NCI-H2081 (cell line): ENCODE data around the gene RUSF1.
"Not testable (repeated sequence)": the region's sequence is repeated elsewhere in the genome, so short reads cannot be mapped to it uniquely, and the experiment has no call there.

Experiments
- DNase-seq, 2 experiments: peaks; one replicate each; lab custom pipeline; 2025; lab: John Stamatoyannopoulos, UW

RUSF1 gene

GRCh38 chr16:31507929-31508705, at the start of gene RUSF1:
Gene RUSF1, minus strand, starts transcription at chr16:31508391. Its CDS starts 18 bp downstream, at chr16:31508373.
- peak; percentile 66 to 84 for DNase-seq

DNA sequence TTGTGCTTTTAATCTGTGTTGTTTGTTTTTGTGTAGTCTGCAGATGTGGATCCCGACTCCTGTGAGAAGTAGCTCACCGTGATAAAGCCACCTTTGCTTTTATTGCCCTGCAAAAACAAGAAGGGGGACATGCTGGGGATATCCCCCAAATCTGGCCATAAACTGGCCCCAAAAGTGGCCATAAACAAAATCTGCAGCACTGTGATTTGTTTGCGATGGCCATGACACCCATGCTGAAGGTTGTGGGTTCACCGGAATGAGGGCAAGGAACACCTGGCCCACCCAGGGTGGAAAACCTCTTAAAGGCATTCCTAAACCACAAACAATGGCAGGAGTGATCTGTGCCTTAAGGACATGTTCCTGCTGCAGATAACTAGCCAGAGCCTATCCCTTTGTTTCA, 34.6 kb upstream of the RUSF1 start:
- no peak for DNase-seq

DNA sequence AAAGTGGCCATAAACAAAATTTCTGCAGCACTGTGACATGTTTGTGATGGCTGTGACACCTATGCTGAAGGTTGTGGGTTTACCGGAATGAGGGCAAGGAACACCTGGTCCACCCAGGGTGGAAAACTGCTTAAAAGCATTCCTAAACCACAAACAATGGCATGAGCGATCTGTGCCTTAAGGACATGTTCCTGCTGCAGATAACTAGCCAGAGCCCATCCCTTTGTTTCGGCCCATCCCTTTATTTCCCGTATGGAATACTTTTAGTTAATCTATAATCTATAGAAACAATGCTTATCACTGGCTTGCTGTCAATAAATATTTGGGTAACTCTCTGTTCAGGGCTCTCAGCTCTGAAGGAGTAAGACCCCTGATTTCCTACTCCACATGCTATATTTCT, 31.6 kb upstream of the RUSF1 start:
- not testable (repeated sequence) for DNase-seq

DNA sequence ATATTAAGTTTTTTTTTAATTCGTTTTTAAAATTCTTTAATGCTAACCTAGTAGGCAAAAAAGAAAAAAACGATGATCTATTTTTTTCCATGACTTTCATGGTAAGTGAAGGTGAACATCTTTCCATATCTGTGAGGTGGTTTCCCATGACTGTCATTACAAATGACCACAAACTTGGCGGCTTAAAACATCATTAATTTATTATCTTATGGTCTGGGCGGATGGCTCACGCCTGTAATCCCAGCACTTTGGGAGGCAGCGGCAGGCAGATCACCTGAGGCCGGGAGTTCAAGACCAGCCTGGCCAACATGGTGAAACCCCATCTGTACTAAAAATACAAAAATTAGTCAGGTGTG, 30.0 kb upstream of the RUSF1 start:
- not testable (repeated sequence) for DNase-seq

DNA sequence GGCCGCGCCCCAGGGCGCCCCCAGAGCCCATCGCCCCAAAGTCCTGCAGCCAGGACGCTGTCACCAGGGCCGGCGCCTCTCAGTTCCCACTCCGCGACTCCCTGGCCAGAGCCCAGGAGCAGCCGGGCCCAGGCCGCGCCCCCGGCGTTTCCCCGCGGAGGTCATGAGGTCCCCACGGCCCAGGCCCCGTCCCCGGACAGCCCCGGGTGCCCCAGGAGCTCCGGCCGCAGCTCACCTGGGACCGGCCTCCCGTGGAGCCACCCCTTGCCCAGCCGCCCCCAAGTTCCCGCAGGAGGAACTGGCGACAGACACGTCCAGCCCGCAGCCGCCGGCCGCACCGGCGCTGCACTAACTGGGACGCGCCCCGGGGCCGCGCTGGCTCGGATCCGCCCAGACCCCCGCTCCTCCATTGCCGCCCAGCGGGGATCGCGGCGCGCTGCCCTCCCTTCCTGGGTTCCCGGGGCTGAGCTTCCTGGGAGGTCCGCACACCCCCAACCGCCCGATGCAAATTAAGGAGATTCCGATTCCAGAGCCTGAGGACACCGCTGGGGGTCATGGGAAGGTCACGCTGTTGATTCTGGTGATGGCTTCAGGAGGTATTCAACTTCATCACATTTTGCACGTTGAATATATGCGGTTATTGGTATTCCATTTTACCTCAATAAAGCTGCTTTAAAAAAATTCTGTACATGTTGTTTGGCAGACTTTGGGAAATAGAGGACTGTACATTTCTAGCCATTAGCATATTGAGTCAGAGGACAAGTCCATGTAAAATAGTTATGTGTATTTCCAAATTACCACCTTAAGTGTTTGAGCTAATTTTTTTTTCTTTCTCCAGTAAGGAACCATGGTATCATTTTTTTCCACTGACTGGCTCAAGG, 29.4 kb upstream of the RUSF1 start:
- no peak for DNase-seq

- no peak for DNase-seq
These were observed 28.7 kb upstream of the RUSF1 start for GRCh38 chr16:31536804-31537361.

DNA sequence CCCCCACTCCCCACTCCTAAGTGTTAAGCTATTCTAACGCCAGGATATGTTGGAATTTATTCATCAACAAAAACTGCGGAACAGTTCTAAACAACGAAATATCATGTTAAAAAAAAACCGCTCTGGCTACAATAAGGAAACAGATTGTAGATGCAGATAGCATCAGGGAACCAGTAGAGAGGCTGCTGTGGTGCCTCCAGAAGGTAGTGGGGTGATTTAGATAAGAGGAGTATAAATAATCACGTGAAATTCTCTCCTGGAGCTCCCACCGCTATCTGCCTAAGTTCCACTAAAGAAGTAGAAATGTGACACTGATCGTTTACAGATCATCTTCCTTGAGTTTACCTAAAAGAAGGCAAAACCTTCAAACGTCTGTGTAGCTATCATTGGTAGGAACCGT, 27.5 kb upstream of the RUSF1 start:
- DNase-seq: no peak

GRCh38 chr16:31532896-31533295, 24.7 kb upstream of the RUSF1 start:
- DNase-seq: no peak

DNA sequence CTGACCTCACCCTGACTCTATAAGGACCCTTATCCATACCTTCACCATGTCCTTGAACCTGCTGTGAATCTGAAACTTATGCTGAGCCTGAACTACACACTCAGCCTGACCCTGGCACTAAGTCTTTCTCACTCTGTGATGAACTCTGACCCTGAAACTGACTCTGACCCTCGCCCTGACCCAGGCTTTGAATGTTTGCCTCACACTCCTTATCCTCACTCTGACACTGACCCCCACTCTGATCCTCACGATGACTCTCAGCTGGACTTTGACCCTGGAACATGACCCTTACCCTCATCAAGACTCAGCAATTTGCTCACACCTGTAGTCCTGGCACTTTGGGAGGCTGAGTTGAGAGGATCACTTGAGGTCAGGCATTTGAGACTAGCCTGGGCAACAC, 23.9 kb upstream of the RUSF1 start:
- no peak for DNase-seq

DNA sequence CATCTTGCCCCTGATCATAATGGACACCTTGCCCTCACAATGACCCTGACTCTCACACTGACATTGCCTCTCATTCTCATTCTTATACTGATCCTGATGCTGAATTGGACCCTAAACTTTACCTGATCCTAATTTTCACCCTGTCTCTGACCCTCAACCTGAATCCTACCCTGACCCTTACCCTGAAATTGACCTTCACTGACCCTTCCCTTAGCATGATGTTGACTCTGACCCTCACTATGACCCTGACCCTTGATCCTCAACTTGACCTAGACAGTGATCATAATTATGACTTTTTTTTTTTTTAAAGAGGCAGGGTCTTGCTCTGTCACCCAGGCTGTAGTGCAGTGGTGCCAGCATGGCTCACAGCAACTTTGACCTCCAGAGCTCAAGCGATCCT, 22.9 kb upstream of the RUSF1 start:
- DNase-seq: no peak

- DNase-seq: no peak
These were observed 22.2 kb upstream of the RUSF1 start for GRCh38 chr16:31530405-31530804.

- no peak for DNase-seq
These were observed 21.7 kb upstream of the RUSF1 start for GRCh38 chr16:31529937-31530312.

GRCh38 chr16:31529108-31529936, 21.1 kb upstream of the RUSF1 start:
- DNase-seq: no peak

DNA sequence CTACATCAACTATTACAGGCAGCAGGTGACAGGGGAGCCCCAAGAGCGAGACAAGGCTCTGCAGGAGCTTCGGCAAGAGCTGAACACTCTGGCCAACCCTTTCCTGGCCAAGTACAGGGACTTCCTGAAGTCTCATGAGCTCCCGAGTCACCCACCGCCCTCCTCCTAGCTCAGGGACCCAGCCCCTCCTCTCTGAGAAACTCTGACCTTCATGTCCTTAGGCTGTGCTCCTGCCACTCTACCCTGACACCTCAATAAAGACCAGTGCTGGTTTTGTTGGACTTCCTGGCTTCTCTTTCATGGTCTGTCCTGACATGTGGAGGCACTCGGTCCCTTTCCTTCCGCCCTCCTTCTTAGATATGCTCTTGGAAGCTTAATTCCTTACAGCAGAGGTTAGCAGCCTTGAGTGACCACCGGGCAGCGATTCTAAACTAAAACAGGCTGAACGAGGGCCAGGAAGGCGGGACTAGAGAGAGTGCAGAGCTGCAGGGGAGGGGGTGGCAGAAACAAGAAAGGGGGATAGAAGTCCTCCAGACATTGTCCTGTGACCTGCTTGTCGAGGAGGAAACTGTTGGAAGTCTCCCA, 20.4 kb upstream of the RUSF1 start:
- no peak for DNase-seq

- no peak for DNase-seq
These were observed 19.6 kb upstream of the RUSF1 start, which contains the start of gene AHSP for GRCh38 chr16:31527734-31528274. Gene AHSP, plus strand, starts transcription at chr16:31527900. Its CDS starts 240 bp downstream, at chr16:31528140.

DNA sequence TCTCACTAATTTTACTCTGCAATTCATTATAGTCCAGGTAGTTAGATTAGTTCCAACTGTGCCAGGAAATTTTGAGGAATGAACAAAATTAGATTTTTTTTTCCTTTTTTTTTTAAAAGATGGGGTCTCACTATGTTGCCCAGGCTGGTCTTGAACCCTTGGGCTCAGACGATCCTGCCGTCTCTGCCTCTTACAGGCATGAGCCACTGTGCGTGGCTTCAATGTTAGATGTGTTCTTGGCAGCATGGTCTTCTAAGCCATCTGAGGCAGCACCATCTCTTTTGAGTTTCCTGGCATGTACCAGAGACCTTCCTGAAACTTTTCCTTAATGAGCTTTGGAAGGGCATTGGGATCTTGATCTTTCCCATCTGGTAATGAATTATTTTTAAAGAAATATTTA, 16.9 kb upstream of the RUSF1 start:
- no peak for DNase-seq

GRCh38 chr16:31523768-31524167, 15.6 kb upstream of the RUSF1 start:
- not testable (repeated sequence) for DNase-seq

DNA sequence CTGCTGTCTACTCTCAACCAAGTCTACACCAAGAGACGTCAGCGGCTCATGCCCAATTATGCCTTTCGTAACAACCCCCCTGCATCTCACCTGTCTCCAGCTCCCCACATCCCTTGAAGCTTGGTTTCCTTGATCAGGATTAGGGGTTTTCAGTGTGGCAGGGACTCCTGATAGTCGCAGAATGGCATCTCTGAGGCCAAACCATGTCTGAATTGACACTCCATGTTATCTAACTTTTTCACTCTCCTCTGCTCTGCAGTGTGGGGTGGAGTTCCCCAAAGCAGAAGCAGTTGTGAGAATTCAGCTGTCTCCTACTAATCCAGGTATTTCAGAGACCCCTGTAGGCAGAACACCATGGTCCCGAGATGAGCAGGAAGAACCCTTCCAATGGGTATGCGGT, 13.9 kb upstream of the RUSF1 start:
- DNase-seq: no peak

- DNase-seq: no peak
These were observed 13.2 kb upstream of the RUSF1 start for GRCh38 chr16:31521368-31521767.

DNA sequence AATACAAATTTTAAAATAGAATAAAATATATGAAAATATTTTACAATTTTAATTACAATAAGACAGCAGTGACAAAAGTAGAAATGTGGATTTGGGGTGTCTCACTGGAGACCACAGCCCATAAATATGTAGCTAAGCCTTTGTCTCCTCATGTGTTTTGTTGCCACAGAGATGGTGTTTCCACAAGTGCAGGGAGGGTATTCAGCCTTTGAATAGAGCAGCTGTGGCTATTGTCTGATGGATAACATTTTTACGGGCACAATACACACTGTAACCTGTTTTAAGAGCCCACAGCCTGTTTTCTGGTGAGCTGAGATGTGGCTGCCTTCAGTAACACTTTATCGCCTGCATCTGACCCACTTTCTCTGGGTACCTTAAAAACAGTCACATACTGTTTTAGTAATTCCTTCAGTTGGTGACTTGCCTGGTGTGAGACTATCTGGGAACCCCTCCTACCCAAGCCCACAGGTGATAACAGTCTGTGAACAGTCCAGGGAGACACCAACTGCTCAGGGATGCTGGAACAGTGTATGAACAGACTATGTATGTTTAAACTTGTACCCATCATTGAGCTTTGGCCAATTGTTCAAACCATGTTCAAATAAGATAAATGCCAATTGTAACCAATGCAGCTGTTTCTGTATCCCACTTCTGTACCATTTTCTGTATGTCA, 11.7 kb upstream of the RUSF1 start:
- no peak for DNase-seq
